Measurements from ENCODE around the gene MUC12. TPM values are rescaled to one million over a fixed set of nuclear protein-coding genes. Genes with fewer than 3 reads are reported as not detected.
A peak's percentile ranks its signal among the peaks of the same experiment; 100 is the strongest.

MUC12 gene
- total and polyA plus RNA-seq, 4 donors, result 1.4 to 5.5 (median 2.8) TPM

DNA sequence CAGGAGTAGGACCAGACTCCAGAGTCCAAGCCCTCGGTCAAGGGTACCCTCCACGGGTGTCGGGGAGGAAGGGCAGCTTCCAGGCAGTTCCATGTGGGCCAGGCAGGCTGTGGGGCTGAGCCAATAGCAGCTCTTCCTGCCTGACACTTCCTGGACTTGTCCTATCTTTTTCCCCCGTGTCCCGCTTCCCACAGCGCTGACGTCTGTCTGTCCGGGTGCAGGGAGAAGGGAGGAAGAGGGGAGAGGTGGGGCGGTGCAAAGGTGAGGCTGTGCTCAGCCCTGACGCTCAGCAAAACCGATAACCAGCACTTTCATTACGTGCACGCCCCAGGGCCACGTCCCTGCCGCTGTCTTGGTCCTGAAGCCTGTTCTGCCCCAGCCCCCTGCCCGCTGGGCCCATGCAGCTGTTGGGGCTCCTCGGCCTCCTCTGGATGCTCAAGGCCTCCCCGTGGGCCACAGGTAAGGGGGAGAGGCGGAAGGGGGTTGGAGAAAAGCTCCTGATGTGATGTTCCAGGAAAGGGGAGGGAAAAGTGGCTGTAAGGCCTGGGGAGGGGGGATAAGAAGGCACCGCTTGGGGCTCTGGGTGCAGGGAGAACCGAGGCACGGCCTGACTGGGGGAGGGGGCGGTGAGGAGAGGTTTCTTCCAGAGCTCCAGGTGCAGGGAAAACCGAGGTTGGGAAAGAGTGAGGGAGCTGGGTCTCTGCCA lies 20.0 kb upstream of the MUC12 start, which contains the start of gene MUC3A:
MUC3A (plus strand) TSS at position 308 of the 706 bp plus-strand sequence; CDS start at position 399, 91 bp downstream.
- H3K27ac ChIP-seq (ENCODE audit: low read depth in 1 of 2, low read length in 1 of 2), result no peak within 1 kb of the TSS
- TF ChIP-seq, protein P1, sequence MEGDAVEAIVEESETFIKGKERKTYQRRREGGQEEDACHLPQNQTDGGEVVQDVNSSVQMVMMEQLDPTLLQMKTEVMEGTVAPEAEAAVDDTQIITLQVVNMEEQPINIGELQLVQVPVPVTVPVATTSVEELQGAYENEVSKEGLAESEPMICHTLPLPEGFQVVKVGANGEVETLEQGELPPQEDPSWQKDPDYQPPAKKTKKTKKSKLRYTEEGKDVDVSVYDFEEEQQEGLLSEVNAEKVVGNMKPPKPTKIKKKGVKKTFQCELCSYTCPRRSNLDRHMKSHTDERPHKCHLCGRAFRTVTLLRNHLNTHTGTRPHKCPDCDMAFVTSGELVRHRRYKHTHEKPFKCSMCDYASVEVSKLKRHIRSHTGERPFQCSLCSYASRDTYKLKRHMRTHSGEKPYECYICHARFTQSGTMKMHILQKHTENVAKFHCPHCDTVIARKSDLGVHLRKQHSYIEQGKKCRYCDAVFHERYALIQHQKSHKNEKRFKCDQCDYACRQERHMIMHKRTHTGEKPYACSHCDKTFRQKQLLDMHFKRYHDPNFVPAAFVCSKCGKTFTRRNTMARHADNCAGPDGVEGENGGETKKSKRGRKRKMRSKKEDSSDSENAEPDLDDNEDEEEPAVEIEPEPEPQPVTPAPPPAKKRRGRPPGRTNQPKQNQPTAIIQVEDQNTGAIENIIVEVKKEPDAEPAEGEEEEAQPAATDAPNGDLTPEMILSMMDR (IDR thresholded peaks at IDR 0.05; ENCODE audit: control extremely low read depth, extremely low read depth), result no peak
- DNase-seq (no peak), ATAC-seq (ENCODE audit: insufficient read depth, low FRiP score) (no peak)
- no peak within 1 kb of the TSS for H3K9ac ChIP-seq (ENCODE audit: insufficient read depth in 1 of 2, low read length in 2 of 2)
- H3K27me3 ChIP-seq (ENCODE audit: control insufficient read depth in 3 of 3, insufficient read depth in 3 of 3, low read length in 2 of 3), result peaks cover 0 to 11% (median 3%) of the 10 kb centered on the region in 3 donors
- peaks cover 0 to 9% (median 0%) of the 10 kb centered on the region in 4 donors for H3K9me3 ChIP-seq (ENCODE audit: control insufficient read depth in 4 of 4, insufficient read depth in 3 of 4, low read length in 3 of 4)
- 18 to 21% methylated on average over 24 of the region's 24 CpGs for WGBS, 2 donors
- H3K4me3 ChIP-seq, result no peak within 1 kb of the TSS
- H3K4me1 ChIP-seq (ENCODE audit: control insufficient read depth in 5 of 5, insufficient read depth in 5 of 5, low read length in 5 of 5), result no peaks in the 10 kb centered on the region
- no peaks in the 10 kb centered on the region for H3K36me3 ChIP-seq (ENCODE audit: control insufficient read depth in 4 of 4, insufficient read depth in 4 of 4, low read length in 4 of 4)

DNA sequence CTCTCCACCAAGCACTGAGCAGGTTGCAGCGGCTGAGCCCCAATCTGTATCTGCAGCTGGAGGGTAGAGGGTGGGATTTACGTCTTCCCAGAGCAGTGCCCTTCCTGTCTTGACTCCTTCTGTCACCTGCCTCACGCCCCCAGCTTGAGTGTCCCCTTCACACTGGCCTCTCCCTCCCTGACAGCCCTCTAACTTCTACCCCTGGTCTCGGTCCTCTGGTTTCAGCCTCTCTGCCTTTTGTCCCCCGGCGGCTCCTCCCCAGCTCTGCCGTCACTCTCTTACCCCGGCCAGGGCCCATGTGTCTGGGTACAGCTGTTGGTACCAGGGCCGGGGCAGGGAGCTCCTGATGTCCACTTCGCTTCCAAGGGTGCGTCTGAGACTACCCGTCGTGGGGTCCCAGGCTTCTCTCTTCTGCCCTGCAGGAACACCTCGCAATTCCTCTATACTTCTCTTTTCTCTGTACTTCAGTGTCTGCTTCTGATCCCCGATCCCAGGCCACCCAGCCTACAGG lies 19.4 kb upstream of the MUC12 start:
- ATAC-seq (ENCODE audit: insufficient read depth, low FRiP score), result no peak
- Histone ChIP-seq H3K9ac (ENCODE audit: insufficient read depth in 1 of 2, low read length in 2 of 2) (no peak overlapping the region), H3K4me3 (no peak overlapping the region), H3K9me3 (ENCODE audit: control insufficient read depth in 4 of 4, insufficient read depth in 3 of 4, low read length in 3 of 4) (peaks cover 0 to 10% (median 0%) of the 10 kb centered on the region in 4 donors), H3K36me3 (ENCODE audit: control insufficient read depth in 4 of 4, insufficient read depth in 4 of 4, low read length in 4 of 4) (no peaks in the 10 kb centered on the region), H3K27ac (ENCODE audit: low read depth in 1 of 2, low read length in 1 of 2) (no peak overlapping the region), H3K4me1 (ENCODE audit: control insufficient read depth in 5 of 5, insufficient read depth in 5 of 5, low read length in 5 of 5) (no peaks in the 10 kb centered on the region), H3K27me3 (ENCODE audit: control insufficient read depth in 3 of 3, insufficient read depth in 3 of 3, low read length in 2 of 3) (peaks cover 0 to 11% (median 3%) of the 10 kb centered on the region in 3 donors)
- 45 to 48% methylated on average over 15 of the region's 15 CpGs for WGBS, 2 donors
- no peak for DNase-seq
- TF ChIP-seq, protein P1 (IDR thresholded peaks at IDR 0.05; ENCODE audit: control extremely low read depth, extremely low read depth), result no peak

DNA sequence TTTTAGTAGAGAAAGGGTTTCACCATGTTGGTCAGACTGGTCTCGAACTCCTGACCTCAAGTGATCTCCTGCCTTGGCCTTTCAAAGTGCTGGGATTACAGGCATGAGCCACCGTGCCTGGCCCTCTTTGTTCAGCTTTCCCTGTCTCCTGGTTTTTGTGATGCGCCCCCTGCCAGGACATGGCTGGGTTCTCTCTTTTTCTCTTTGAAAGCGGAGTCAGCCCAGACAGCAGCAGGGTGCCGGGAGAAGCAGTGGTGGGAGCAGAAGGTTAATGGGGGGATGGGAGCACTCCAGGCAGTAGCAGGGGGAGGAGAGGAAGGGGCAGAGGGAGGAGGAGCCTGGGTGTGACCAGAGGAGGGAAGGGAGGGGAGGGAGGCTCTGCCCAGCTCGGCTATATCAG lies 18.2 kb upstream of the MUC12 start:
- no peak for ATAC-seq (ENCODE audit: insufficient read depth, low FRiP score)
- no peak overlapping the region for H3K27ac ChIP-seq (ENCODE audit: low read depth in 1 of 2, low read length in 1 of 2)
- 29 to 39% methylated on average over 6 of the region's 6 CpGs for WGBS, 2 donors
- H3K9me3 ChIP-seq (ENCODE audit: control insufficient read depth in 4 of 4, insufficient read depth in 3 of 4, low read length in 3 of 4), result peaks cover 0 to 10% (median 0%) of the 10 kb centered on the region in 4 donors
- TF ChIP-seq, protein P1 (IDR thresholded peaks at IDR 0.05; ENCODE audit: control extremely low read depth, extremely low read depth), result no peak
- no peak overlapping the region for H3K9ac ChIP-seq (ENCODE audit: insufficient read depth in 1 of 2, low read length in 2 of 2)
- H3K4me3 ChIP-seq, result no peak overlapping the region
- peak in 1 of 3 donors; percentile 18 for DNase-seq
- H3K27me3 ChIP-seq (ENCODE audit: control insufficient read depth in 3 of 3, insufficient read depth in 3 of 3, low read length in 2 of 3), result peaks cover 0 to 11% (median 3%) of the 10 kb centered on the region in 3 donors
- no peaks in the 10 kb centered on the region for H3K4me1 ChIP-seq (ENCODE audit: control insufficient read depth in 5 of 5, insufficient read depth in 5 of 5, low read length in 5 of 5)
- H3K36me3 ChIP-seq (ENCODE audit: control insufficient read depth in 4 of 4, insufficient read depth in 4 of 4, low read length in 4 of 4), result no peaks in the 10 kb centered on the region

Data from lung (tissue), 12 donors.